Skin of body (tissue), 3 donors: ENCODE measurements around the gene CLPX. TPM values are rescaled to one million over a fixed set of nuclear protein-coding genes. Genes with fewer than 3 reads are reported as not detected.
"Not testable (repeated sequence)": the region's sequence is repeated elsewhere in the genome, so short reads cannot be mapped to it uniquely, and the experiment has no call there.

Source experiments
- DNase-seq: peaks from one replicate; lab custom pipeline; 2025; lab: John Stamatoyannopoulos, UW
- small RNA-seq: library from RNA; depleted of rRNA; stranded (forward); fragments of <200 nt; gene quantifications from one replicate; pipeline ENCODE3, GENCODE V24; 2014; ENCODE audit warnings: low replicate concordance
- total RNA-seq: library from RNA; depleted of rRNA; stranded (reverse); fragments of >200 nt; gene quantifications from one replicate; pipeline ENCODE4 v1.2.3, GENCODE V29; 2014

Gene CLPX
- total RNA-seq, 1 donor from 2014 or later, result 65.6 TPM

- no peak for DNase-seq
Measured at GRCh38 chr15:65101891-65102708, 83.0 kb downstream of the CLPX start.

DNA sequence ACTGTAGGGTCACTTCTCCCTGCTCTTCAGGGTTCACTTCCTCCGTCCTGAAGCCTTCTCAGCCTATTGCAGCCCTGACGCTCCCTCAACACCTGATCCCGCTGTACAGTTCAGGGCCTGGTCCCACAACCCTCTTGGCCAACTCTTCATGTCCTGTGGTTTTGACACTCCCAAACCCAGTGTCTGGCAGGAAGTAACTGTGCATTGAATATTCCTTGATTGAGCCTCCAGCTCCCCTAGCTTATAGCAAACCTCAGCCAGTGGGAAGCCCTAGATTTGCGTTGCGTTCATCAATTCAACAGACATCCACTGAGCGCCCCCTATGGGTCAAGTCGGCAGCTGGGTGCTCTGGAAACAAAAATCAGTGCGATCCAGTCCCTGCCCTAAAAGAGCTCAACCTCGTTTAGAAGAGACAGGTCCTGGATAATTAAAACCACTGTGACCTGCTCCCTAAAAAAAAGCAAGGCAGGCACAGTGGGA, 83.7 kb downstream of the CLPX start:
- DNase-seq, result peak; percentile 54

DNA sequence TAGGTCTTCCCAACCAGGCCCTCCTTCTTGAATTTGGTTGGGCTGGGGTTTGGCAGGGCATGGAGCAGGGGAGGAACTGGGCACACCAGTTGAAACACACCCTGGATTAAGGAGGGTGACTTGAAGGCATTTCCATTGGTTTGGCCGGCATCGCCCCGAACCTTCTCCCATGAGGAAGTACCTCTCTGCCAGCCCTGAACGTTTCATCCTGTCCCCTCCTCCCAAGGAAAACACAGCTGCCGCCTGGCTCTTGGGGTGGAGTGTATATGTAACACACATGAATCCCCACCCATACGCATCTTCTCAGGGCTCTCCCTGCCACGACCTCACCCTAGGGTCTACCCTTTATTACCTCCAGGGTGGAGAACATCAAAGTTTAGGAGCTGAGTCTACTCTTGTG, 84.7 kb downstream of the CLPX start:
- DNase-seq, result no peak

GRCh38 chr15:65099801-65100200, 85.3 kb downstream of the CLPX start:
- DNase-seq, result not testable (repeated sequence)

GRCh38 chr15:65099336-65099735, 85.8 kb downstream of the CLPX start:
- DNase-seq, result no peak

Small RNA genes lying within 50 kb of the gene (small RNA-seq; reads per million reads assigned to genes)
- not detected for gene AC013553.1
- gene AC068213.1, result not detected
- not detected for gene RNU6-686P

Other genes starting within 250 kb of the CLPX start
- 49.9 TPM for gene SPG21, start 195.4 kb downstream of the CLPX start, total RNA-seq
- 8.4 TPM for gene MTFMT, start 155.7 kb downstream of the CLPX start, total RNA-seq
- not detected for gene SLC51B, start 140.0 kb downstream of the CLPX start, total RNA-seq
- 12.5 TPM for gene RASL12, start 117.4 kb downstream of the CLPX start, total RNA-seq
- 0.30 TPM for gene KBTBD13, start 108.6 kb downstream of the CLPX start, total RNA-seq
- gene UBAP1L, start 70.1 kb downstream of the CLPX start, total RNA-seq, result 2.2 TPM
- 10.9 TPM for gene PDCD7, start 51.5 kb downstream of the CLPX start, total RNA-seq
- 24.4 TPM for gene CILP, start 26.1 kb upstream of the CLPX start, total RNA-seq
- 6.8 TPM for gene PARP16, start 101.5 kb upstream of the CLPX start, total RNA-seq
- gene RNU5A-1, start 110.7 kb upstream of the CLPX start, total RNA-seq, result not detected
- under 0.01 TPM for gene RNU5B-1, start 119.3 kb upstream of the CLPX start, total RNA-seq
- 0.69 TPM for gene IGDCC3, start 192.7 kb upstream of the CLPX start, total RNA-seq
- gene IGDCC4, start 237.6 kb upstream of the CLPX start, total RNA-seq, result 25.2 TPM